Measurements from ENCODE around the gene ACAP1.

ACAP1 gene, protein sequence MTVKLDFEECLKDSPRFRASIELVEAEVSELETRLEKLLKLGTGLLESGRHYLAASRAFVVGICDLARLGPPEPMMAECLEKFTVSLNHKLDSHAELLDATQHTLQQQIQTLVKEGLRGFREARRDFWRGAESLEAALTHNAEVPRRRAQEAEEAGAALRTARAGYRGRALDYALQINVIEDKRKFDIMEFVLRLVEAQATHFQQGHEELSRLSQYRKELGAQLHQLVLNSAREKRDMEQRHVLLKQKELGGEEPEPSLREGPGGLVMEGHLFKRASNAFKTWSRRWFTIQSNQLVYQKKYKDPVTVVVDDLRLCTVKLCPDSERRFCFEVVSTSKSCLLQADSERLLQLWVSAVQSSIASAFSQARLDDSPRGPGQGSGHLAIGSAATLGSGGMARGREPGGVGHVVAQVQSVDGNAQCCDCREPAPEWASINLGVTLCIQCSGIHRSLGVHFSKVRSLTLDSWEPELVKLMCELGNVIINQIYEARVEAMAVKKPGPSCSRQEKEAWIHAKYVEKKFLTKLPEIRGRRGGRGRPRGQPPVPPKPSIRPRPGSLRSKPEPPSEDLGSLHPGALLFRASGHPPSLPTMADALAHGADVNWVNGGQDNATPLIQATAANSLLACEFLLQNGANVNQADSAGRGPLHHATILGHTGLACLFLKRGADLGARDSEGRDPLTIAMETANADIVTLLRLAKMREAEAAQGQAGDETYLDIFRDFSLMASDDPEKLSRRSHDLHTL

DNA sequence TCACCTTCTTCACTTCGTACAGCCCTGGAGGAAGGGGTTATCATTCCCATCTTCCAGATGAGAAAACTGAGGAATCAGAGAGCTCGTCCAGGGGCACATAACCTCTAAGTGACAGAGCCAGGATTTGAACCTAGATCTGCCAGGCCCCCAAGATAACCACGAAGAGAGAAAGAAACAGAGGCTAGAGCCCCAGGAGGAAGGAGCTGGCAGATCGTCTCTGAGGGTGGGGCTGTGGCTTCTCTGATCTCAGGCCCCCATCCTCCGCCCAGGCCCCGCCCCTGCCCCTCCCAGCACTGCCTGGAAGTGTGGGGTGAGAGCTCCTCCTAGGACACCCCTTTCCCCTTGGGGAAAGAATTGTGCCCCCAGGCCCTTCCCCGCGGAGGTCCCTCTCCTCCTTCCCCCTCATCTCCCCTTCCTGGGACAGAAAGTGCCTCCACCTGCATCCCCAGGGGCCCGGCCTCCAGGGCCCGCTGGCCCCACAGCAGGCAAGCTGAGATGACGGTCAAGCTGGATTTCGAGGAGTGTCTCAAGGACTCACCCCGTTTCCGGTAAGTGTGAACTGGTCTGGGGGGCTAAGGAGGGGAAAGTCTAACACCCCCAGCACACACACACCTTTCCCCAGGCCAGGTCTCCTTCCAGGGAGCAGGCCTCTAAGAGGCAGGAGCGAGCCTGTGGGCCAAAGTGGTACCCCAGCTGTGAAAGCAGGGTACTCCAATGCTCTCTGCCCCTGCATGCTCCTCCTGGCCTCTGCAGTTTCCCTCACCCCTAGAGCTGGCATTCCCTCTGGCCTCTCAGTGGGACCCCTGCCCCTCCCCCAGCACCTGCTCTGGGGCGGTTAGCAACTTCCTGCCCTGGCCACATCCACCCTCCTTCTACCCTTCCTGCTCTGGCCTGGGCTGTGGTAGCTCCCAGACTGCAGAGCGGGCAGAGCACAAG, at the start of gene ACAP1:
Gene ACAP1, plus strand, starts transcription at position 290 of the 936 bp plus-strand sequence. Its CDS starts 206 bp downstream, at position 496.
- FAIRE-seq = no peak

DNA sequence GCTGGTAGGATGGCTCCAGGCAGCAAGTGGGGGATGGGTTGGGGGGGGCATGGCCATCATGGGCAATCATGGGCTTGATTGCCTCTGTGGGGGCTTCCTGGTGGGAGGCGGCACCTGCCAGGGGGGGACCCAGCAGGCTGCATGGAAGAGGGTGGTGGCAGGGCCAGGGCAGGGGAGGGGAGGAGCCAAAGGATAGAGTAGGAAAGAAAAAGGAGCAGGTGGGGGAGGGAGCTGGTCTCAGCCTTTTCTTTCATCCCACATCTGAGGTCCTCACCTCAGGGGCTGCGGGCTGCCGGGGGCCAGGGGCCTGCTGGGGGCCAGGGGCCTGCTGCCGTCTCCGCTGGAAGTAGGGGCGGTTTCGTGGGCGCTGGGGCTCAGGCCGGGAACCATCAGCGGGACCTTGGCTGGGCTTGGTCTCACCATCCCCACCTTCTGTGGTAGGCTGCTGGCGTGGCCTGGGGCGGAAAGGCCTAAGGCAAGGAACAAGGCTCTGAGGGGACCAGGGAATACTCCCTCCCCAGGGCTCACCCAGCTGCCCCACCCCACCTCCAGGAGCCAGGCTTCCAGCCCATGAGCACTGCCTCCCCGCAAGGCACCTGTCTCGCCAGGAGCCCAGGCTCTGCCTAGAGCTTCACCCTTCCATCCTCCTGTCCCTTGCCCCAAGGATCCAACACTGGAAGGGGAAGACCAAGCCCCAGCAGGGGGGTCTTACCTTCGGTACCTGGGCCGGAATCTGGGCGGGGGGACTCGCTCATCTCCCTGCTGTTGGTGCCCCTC, 46.9 kb upstream of the ACAP1 start:
- FAIRE-seq = no peak

DNA sequence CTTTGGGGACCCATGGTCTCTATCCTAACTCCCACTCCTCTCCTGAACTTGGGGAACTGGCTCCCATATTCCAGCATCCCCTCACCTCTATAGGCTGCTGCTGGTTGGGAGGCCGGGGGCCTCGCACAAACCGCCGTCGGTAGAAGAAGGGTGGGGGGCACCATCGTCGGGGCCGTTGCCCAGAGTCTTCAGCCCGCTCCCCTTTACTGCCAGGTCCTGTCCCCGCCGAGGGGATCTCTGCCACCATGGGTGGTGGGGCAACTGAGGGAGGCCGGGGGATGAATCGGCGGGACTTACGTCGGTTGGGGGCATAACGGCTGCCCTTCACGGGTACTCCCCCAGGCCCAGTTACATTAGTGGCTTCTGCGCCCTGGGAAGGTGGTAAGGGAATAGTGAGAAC, 46.2 kb upstream of the ACAP1 start:
- FAIRE-seq = no peak

DNA sequence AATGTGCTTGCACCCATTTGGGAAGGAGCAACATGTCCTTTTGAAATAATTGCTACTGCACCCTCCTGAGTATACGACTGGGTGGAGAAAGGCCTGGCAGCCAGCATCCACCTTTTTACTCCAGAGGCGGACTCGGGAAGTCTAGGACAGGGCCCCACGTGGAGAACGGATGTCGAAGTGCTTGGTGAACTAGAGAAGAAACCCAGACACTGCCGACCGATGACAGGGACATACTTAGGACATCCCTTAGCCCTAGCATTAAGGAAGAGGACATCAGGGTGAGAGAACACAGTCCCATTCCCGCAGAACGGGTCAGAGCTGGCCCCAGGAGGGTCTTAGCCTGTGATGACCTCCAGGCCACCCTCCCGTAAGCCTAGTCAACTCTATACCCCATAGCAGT, 45.6 kb upstream of the ACAP1 start:
- FAIRE-seq = no peak

DNA sequence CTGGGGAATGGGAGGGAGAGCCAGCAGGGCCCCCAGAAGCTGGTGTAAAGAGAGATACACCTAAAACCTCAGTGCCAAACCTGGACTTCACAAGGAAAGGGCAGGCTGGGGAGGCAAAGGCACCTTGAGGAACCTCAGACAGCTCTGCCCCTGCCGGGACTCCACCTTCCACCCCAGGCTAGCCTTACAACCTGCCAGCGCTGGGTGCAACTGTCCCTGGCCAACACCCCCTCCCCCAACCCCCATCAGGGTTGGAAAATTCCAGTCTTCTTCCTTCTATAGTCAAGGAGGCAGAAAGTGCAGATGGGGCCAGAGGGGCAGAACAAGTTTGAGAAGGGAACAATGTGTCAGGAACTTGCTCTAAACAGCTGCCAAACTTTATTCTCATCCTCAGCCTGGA, 44.1 kb upstream of the ACAP1 start:
- no peak for FAIRE-seq

DNA sequence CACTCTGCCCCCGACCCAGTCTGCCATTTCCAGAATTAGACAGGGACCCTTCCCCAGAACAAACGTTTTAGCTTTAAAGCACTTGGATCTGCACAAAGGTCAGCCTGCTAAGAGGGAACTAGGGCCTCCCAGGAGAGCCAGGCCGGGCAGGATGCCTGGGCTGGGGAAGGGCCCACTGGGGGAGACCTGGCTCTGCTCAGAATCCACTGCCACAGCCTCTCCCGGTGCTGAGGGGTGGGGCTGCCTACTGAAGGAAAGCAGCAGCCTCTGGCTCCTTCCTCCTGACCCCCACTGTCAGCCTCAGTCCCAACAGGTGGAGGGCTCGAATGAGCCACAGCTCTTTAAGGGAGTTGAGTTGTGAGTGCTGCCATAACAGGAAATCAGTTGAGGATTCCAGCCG, 43.6 kb upstream of the ACAP1 start:
- no peak for FAIRE-seq

DNA sequence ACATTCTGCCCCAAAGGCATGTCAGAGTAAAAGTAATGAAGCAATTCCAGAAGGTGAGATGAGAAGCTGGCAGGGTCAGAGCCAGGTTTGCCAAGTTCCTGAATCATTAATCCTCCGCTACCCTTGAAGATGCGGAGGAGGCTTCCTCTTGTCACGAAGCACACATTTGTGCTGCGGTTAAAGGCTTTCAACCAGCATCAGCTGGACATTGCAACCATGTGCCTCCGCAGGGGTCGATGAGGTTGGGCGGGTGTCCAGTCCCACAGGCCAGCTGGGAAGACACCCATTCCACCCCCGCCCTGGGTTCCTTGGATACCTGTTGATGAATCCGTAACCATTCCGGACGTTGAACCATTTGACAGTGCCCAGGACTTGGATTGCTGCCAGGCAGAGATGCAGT, 43.2 kb upstream of the ACAP1 start:
- no peak for FAIRE-seq

DNA sequence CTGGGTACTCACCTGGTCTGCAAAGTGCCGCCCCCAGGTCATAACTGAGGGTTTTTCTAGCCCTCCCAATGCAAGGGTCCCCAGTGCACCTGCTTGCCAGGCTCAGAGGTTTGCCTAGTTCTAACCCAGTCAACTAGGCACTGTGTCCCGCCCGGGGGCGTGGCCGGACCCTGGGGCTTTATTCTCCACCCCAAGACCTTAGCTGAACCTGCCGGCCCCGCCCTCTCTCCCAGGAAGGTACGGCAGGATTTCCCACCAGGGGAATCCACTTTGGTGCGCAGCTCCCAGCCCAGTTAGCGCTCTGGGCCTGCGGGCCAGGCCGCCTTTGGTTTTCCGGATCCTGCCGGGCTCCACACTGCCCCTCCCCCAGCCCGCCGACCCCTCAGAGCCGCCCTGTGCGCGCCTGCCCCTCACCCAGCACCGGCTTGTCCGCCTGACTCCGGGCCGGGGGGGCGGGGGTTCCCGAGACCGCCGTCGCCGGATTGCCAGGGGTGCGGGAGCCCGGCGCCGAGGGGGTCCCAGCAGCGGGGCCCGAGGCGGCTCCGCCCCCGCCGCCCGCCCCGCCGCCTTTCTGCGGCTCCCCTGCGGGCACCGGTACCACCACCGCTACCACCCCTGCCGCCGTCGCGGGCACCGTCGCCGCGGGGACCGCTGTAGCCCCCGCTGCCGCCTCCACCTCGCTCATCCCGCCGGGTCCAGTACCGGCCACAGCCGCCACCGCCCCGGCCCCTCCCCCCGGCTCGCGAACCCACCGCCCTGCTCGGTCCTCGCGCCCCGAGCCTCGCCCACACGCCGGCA, 42.3 kb upstream of the ACAP1 start:
- FAIRE-seq = no peak

DNA sequence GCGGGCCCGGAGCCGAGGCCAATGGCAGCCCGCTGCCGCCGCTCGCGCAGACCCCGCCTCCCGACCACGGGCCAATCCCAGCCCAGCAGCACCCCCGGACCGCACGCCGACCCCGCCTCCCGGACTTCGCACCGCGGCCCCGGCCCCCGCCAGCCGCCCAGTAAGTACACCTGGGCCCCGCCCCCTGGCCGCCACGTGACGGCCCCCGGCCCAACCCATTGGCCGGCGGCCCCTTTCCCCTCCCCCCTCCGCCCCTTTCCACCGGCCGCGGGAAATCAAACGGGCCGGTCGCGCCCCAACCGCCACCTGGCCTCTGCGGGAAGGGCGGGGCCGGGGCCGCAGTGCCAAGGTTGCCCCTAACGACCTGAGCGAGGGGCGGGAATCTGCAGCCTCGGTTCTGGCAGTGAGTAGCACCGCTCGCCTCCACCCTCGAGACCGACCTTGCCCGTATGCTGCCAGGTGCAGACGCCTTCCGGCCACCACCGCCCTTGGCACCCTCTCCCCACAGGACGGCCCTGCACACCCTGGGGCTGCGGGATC, 41.6 kb upstream of the ACAP1 start, which contains the start of gene YBX2:
Gene YBX2, minus strand, starts transcription at position 26 of the 540 bp plus-strand sequence. CDS start 139 bp downstream, outside the sequence.
- FAIRE-seq = no peak

DNA sequence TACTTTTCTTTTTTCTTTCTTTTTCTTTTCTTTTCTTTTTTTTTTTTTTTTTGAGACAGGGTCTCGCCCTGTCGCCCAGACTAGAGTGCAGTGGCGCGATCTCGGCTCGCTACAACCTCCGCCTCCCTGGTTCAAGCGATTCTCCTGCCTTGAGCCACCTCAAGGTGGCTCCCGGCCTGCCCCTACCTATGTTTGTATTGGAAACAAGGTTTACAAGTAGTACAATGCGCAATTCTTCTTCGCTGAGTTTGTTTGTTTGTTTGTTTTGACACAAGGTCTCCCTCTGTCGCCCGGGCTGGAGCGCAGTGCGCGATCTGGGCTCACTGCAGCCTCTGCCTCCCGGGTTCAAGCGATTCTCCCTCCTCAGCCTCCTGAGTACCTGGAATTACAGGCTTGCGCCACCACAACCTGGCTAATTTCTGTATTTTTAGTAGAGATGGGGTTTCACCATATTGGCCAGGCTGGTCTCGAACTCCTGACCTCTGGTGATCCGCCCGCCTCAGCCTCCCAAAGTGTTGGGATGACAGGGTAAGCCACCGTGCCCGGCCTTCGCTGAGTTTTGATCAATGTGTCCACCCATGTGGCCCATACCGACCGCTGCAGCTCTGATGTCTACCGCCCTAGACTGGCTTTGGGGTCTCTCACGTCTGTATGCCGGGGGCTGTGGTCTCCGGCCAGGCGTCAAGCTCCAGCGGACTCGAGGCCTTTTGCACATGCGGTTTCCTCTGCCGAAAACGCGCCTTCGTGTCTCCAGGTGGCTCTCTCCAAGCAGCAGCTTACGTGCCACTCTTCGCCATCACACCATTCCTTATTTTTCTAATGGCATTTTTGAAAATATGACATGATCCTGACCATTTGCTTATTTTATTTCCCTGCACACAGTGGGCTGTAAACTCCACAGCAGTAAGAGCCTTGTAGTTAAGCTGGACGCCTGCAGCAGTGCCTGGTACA, 40.8 kb upstream of the ACAP1 start:
- FAIRE-seq = no peak

DNA sequence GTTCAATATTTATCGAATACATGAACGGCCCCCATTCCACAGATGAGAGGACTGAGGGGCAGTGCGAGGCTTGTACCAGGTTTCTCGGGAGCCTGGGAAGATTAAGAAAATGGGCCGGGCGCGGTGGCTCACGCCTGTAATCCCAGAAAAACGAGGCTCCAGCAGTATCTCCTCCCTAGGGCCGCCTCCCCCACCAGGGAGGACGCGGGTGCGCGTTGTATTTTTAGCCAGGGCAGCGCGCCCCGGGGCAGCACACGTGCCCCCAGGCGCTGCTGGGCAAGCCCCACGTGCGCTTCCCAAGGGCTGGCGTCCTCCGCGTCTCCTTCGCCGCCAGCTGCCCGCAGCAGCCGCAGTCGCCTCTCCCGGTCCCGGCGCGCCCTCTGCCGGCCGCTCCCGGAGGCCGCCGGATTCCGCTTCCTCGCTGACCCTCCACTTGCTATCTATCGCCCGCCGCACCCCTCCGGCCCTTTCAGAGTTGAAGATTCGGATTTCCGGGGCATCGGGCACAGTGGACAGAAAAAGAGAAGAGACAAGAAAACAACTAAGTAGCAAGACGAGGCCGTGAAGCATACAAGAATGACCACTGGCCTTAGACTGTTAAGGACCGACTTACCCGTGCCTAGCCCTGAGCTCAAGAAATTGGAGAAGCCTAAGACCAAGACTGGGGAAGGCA, 40.0 kb upstream of the ACAP1 start:
- no peak for FAIRE-seq

DNA sequence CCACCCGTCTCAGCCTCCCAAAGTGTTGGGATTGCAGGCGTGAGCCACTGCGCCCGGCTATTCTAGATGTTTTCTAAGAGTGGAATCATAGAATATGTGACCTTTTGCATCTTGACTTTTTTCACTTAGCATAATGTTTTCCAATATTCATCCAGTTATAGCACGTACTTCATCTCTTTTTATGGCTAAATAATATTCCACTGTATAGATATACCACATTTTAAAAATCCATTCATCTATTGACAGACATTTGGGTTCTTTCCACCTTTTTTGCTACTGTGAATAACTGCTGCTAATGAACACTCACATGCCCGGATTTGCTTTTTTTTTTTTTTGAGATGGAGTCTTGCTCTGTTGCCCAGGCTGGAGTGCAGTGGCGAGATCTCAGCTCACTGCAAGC, 32.1 kb upstream of the ACAP1 start:
- FAIRE-seq = no peak

DNA sequence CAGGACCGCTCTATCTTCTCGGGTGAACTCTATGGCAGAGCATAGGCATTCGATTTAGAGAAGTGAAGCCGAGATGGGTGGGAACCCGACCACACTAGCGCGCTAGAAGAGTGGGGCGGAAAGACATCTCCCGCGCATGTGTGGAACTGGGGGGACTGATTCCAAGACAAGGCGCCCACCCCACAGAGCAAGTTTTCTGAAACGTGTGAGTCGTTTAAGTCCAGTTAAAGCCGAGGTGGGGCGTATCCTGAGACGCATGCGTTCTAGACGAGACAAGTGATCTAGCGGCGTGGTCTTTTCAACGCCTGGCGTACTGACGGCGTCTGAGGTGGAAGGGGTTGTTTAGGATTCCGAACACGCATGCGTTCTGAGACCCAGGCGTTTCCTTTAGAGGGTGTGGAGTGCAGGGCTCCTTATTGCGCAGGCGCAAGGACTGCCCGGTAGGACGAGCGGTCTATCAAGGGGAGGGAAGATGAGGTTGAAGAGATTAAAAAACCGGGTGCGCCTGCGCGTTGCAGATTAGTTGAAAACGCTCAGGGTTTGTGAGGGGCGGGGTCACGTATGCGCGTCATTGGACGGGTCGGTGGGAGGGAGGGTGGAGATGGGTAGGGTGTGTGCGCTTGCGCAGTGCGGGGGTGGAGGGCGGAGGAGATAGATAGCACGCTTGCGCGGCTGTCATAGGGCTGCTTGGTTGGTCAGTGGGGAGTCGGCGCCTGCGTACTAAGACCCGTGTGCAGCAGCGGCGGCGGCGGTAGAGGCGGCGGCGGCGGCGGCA, 29.2 kb upstream of the ACAP1 start, which contains the start of gene EIF5A:
Gene EIF5A, plus strand, starts transcription at position 718 of the 775 bp plus-strand sequence. CDS start 2,008 bp downstream, outside the sequence.
- peak; percentile 100 for FAIRE-seq

DNA sequence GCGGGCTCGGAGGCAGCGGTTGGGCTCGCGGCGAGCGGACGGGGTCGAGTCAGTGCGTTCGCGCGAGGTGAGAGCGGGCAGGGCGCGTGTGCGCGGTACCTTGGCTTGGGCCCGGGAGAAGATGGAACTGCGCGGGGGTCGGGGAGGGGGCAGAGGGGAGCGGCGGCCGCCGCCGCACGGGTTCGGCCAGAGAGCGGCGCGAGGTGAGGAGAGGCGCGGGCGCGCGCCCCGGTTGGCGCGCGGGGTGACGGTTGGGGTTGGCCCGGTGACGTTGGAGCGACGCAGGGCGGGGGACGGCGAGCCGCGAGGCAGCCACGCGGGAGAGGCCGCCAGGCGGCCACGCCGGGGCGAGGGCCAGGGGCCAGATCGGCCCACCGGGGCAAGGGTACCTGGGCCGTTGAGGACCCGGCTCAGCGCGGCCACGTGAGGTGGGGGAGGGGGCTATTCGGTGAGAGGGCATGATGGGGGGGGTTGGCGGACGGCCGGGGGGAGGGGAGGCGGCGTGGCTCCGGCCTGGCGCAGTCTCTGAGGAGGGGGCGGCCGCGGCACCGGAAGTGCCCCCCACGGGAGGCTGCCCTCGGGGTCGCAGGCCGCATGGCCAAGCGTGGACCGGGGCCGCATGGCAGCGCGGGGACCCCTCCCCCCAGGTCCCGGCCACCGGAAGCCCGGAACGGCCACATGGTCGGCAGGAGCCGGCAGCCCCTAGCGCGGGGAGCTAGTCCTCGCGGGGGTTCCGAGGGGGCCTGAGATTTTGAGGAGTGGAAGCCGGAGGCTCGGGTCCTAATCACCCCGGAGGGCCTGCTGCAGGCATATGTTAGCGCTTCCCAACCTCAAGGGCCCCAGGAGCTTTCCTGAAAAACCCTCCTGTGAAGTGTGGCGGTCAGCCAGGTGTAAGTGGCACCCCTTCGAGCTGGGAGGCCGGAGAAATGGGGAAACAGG, 28.4 kb upstream of the ACAP1 start:
- FAIRE-seq = no peak

DNA sequence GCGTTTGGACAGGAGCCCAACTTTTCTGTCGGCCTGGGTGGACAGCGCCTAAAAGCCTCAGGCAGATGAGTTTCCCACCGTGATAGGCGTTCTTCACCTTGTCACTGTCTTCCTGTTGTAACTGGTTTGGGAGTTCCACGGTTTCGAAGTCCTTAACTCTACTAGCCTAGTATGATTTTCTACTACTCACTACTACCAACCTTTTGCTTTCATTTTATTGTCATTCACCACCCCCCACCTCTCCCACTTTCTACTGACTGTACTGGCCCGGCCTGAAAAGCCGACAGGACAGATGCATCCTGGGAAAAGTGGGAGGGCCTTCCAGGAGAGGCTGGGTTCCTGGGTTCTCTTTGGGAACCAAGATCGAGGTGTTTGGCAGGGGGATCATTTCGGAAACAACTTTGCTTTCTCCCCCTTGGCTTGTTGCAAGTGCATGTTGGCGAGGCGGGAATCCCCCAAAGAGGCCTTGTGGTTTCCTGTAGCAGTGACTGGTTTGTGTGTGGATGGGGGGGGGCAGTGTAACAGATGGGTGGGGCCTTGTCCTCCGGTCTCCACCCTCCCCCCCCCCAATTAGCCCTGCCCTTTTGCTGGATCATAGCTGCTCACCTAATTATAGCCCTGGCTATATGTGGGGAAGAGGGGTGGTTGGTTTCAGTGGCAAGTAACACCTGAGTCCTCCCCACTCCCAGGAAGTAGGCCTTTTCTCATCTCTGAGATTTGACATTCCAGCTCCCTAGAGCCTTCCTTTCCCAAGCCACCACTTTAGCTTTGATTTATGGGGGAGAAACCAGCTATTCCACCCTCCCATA, 27.5 kb upstream of the ACAP1 start:
- FAIRE-seq = peak; percentile 63

DNA sequence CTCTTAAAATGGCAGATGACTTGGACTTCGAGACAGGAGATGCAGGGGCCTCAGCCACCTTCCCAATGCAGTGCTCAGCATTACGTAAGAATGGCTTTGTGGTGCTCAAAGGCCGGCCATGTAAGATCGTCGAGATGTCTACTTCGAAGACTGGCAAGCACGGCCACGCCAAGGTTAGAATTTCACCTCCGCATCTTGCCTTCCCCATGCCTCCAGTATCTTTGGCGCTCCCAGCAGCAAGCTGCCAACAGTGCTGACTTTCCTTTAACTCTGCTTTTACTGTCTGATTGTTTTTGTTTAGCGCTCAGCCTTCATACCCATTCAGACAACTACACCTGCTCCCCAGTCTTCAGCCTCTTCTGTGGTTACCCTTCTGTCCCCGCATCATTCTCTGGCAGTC, 26.7 kb upstream of the ACAP1 start:
- FAIRE-seq = no peak
